Measurements from ENCODE around the gene CRYBB2.

The CRYBB2 gene

GRCh38 chr22:25193130-25193529 lies 26.3 kb upstream of the CRYBB2 start:
- H3K36me3 ChIP-seq (ENCODE audit: control insufficient read depth, insufficient read depth, low read length) = no peaks in the 10 kb centered on the region
- H3K4me3 ChIP-seq (replicated peaks; ENCODE audit: low read depth, low read length) = no peak overlapping the region
- DNase-seq (ENCODE audit: extremely low read depth, insufficient read length) = no peak
- TF ChIP-seq CTCF (IDR thresholded peaks at IDR 0.05; ENCODE audit: insufficient read depth, low read length, poor library complexity, severe bottlenecking) = no peak
- H3K27me3 ChIP-seq (replicated peaks; ENCODE audit: control insufficient read depth, insufficient read depth, low read length) = no peaks in the 10 kb centered on the region

- no peak for TF ChIP-seq CTCF (IDR thresholded peaks at IDR 0.05; ENCODE audit: insufficient read depth, low read length, poor library complexity, severe bottlenecking)
- DNase-seq (ENCODE audit: extremely low read depth, insufficient read length) = no peak
- H3K36me3 ChIP-seq (ENCODE audit: control insufficient read depth, insufficient read depth, low read length) = no peaks in the 10 kb centered on the region
- no peak overlapping the region for H3K4me3 ChIP-seq (replicated peaks; ENCODE audit: low read depth, low read length)
- H3K27me3 ChIP-seq (replicated peaks; ENCODE audit: control insufficient read depth, insufficient read depth, low read length) = no peaks in the 10 kb centered on the region
Observed at GRCh38 chr22:25193548-25193947, 25.9 kb upstream of the CRYBB2 start.

GRCh38 chr22:25196326-25196725 lies 23.1 kb upstream of the CRYBB2 start:
- Histone ChIP-seq H3K4me3 (replicated peaks; ENCODE audit: low read depth, low read length) (no peak overlapping the region), H3K27me3 (replicated peaks; ENCODE audit: control insufficient read depth, insufficient read depth, low read length) (no peaks in the 10 kb centered on the region; the same call in 1 of the 2 replicates), H3K36me3 (ENCODE audit: control insufficient read depth, insufficient read depth, low read length) (no peaks in the 10 kb centered on the region)
- no peak for DNase-seq (ENCODE audit: extremely low read depth, insufficient read length)
- TF ChIP-seq CTCF (IDR thresholded peaks at IDR 0.05; ENCODE audit: insufficient read depth, low read length, poor library complexity, severe bottlenecking) = no peak

DNA sequence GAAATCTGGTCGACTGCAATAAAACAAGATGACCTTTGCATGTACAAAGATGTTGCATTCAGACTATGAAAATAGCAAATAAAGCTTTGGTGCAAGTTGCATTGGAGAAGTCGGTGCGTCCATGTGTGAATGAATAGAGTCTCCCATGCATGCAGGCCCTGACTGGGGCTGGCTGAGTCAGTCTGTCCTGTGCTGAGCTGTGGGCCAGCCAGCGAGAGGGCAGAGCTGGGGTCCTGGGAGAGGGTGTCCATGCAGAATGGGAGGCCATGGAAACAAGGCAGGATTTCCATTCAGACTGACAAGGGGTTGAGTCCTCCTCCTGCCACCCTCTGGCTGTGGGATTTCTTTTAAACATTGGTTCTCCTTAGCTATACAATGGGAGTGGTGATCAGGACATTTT lies 22.1 kb upstream of the CRYBB2 start:
- Histone ChIP-seq H3K36me3 (ENCODE audit: control insufficient read depth, insufficient read depth, low read length) (no peaks in the 10 kb centered on the region), H3K4me3 (replicated peaks; ENCODE audit: low read depth, low read length) (no peak overlapping the region), H3K27me3 (replicated peaks; ENCODE audit: control insufficient read depth, insufficient read depth, low read length) (no peaks in the 10 kb centered on the region; the same call in 1 of the 2 replicates)
- no peak for TF ChIP-seq CTCF (IDR thresholded peaks at IDR 0.05; ENCODE audit: insufficient read depth, low read length, poor library complexity, severe bottlenecking)
- no peak for DNase-seq (ENCODE audit: extremely low read depth, insufficient read length)

- Histone ChIP-seq H3K27me3 (replicated peaks; ENCODE audit: control insufficient read depth, insufficient read depth, low read length) (no peaks in the 10 kb centered on the region; the same call in 1 of the 2 replicates), H3K36me3 (ENCODE audit: control insufficient read depth, insufficient read depth, low read length) (no peaks in the 10 kb centered on the region), H3K4me3 (replicated peaks; ENCODE audit: low read depth, low read length) (no peak within 1 kb of the TSS)
- DNase-seq (ENCODE audit: extremely low read depth, insufficient read length) = no peak
- TF ChIP-seq CTCF (IDR thresholded peaks at IDR 0.05; ENCODE audit: insufficient read depth, low read length, poor library complexity, severe bottlenecking) = no peak
Observed at GRCh38 chr22:25199731-25200520, 19.5 kb upstream of the CRYBB2 start, which contains the start of gene CRYBB3. CRYBB3 (plus strand) TSS chr22:25199858; CDS start chr22:25201397, 1,539 bp downstream.
